NCI-H1417 (cell line): Measurements from ENCODE around the gene HEY2.
"Not testable (repeated sequence)": the region's sequence is repeated elsewhere in the genome, so short reads cannot be mapped to it uniquely, and the experiment has no call there.

Experiments used
- DNase-seq, 3 experiments: peaks; one replicate each; lab custom pipeline; 2025; lab: John Stamatoyannopoulos, UW

The HEY2 gene

GRCh38 chr6:125795301-125795700, 45.9 kb downstream of the HEY2 start:
- no peak for DNase-seq

- peak in 2 of 3 experiments; percentile 4 to 24 for DNase-seq
These were observed 47.9 kb downstream of the HEY2 start for GRCh38 chr6:125797120-125797885.

GRCh38 chr6:125797886-125798444, 48.5 kb downstream of the HEY2 start:
- DNase-seq = no peak

DNA sequence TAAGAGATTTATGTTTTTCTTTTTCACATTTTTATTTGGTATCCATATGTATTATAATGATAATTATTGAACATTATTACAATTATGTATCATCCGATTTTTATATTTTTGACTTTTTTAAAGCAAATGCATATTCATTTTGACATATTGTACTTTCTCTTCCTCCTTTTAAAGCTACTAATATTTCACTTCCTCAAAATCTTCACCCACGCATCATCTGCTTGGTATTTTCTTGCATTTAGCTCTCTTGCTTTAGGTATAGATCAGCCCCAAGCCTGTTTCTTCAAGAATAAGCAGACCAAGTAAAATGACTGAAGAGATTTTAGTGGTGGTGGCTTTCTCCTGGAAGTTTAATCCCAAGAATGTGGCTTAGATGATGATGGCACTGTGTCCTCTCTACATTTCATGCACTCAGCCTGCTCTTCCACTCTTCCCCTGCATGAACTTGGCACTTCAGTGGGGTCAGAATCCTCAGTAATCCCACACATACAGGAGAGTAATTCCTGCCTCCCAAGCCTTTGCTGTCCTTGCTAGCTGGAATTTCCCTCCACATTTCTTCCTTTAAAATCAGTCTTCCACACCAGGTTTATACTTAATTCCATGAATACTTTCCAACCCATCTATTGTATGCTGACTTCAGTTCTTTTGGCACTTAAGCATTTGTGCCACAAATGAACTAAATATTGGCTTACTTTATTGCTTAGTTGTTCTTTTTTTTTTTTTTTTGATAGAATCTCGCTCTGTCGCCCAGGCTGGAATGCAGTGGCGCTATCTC, 49.5 kb downstream of the HEY2 start:
- no peak for DNase-seq

- no peak for DNase-seq
These were observed 53.0 kb downstream of the HEY2 start for GRCh38 chr6:125802383-125802782.

DNA sequence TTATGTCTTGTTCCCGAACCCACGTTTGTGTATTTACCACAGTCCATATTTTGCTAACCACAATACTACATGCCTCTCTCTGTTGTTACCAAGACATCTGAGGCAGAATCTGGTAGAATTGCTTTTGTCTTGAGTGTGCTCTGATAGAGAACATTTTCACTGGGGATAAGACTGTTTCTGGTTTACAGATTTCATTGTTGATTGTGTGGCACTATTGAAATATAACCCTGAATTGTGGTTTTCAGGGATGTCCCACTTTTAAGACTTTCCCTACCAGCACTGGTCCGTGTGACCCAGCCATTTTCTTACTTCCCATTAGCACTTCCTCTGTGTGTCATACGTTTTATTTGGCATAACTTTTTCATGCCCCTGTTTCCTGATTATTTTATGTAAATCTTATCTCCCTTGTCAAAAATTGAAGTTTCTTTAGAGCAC, 53.5 kb downstream of the HEY2 start:
- no peak for DNase-seq

- peak in 1 of 3 experiments; percentile 12 for DNase-seq
These were observed 54.8 kb downstream of the HEY2 start for GRCh38 chr6:125804264-125804663.

GRCh38 chr6:125804866-125805425, 55.5 kb downstream of the HEY2 start:
- DNase-seq = not testable (repeated sequence)

DNA sequence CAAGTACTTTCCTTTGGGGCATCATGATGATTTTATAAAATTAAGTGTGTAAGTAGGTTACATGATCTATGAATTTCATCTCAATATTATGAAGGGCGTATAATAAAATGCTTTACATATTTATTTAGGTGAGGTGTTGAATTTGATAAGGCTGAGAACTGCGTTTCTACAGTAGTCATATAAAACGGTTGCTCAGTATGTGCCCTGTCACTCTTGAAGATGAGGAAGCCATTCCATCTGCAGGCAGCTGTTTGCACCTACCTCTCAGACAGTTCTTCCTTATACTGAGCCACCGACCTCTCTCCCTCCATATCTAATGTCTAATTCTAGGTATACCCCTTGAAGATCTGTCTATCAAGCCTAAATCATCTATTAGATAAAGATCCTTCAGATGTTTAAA, 57.4 kb downstream of the HEY2 start:
- no peak for DNase-seq

- no peak for DNase-seq
These were observed 57.9 kb downstream of the HEY2 start for GRCh38 chr6:125807293-125807692.

DNA sequence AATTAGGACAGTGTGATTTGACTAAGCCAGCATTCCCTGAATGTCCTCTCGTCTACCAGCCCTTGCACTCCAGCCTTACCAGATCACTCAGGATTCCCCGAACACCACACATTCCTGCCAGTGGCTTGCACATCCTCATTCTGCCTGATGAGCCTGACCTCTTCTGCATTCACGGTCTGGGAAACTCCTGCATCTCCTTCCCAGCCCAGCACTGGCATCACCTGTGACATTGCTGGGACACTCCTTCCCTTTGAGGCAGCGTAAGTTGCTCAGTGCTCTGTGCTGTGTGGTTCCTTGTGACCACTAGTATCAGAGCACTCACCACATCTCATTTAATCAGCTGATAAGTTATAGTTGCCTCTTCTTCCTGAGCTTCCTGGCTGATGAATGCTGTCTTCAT, 58.6 kb downstream of the HEY2 start:
- no peak for DNase-seq

- DNase-seq = no peak
These were observed 59.2 kb downstream of the HEY2 start for GRCh38 chr6:125808591-125808990.

- DNase-seq = peak in 2 of 3 experiments; percentile 69 to 71
These were observed 60.2 kb downstream of the HEY2 start for GRCh38 chr6:125809570-125810170.

DNA sequence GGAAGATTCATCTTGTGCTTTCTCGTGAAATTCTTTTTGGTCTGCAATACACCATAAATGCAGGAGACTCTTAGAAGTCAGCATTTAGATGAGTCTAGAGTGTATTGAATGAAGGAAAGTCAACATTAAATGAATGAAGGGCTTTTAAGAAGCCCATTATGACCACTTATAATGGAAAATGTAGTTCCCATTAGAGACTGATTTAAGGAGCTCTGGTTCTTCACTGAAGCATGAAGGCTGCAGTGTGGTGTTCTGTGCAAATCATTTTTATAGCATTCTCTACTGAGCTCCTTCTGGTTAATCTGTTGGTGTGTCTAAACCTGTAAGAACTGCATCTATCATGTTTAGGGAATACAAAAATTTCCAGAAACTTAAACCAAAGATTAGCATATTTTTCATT, 61.0 kb downstream of the HEY2 start:
- DNase-seq = peak; percentile 18 to 96 (median 87)
